Smooth muscle cell (in vitro differentiated cells): ENCODE measurements around the gene ETFRF1. TPM values are rescaled to one million over a fixed set of nuclear protein-coding genes. Genes with fewer than 3 reads are reported as not detected.

Experiments
- DNase-seq: peaks from one replicate; lab custom pipeline; 2025; ENCODE audit not compliant: unreplicated experiment; lab: John Stamatoyannopoulos, UW
- H2AFZ ChIP-seq: fragments of 200-600 bp; sonication (generic); 2 replicates; pipeline ENCODE4 v1.6.0; 2016; ENCODE audit warnings: antibody characterized with exemption, low read depth, mild to moderate bottlenecking
- H3F3A ChIP-seq: fragments of 200-600 bp; sonication (generic); 2 replicates; pipeline ENCODE4 v1.6.0; 2017; ENCODE audit warnings: antibody characterized with exemption, low read depth
- H3K27ac ChIP-seq: fragments of 200-600 bp; sonication (generic); 2 replicates; pipeline ENCODE4 v1.5.1; 2016; ENCODE audit warnings: low read depth, mild to moderate bottlenecking
- H3K27me3 ChIP-seq: fragments of 200-600 bp; sonication (generic); 2 replicates; pipeline ENCODE4 v1.6.1; 2016; ENCODE audit warnings: low read depth, mild to moderate bottlenecking
- H3K36me3 ChIP-seq: fragments of 200-600 bp; sonication (generic); 2 replicates; pipeline ENCODE4 v1.5.1; 2016; ENCODE audit warnings: low read depth
- H3K4me1 ChIP-seq: fragments of 200-600 bp; sonication (generic); 2 replicates; pipeline ENCODE4 v1.5.1; 2016; ENCODE audit warnings: low read depth
- H3K4me2 ChIP-seq: fragments of 200-600 bp; sonication (generic); 2 replicates; pipeline ENCODE4 v1.6.0; 2016; ENCODE audit warnings: mild to moderate bottlenecking
- H3K4me3 ChIP-seq: fragments of 200-600 bp; sonication (generic); 2 replicates; pipeline ENCODE4 v1.5.1; 2016; ENCODE audit warnings: mild to moderate bottlenecking
- H3K79me2 ChIP-seq: fragments of 200-600 bp; sonication (generic); 2 replicates; pipeline ENCODE4 v1.6.0; 2016; ENCODE audit warnings: low read depth, mild to moderate bottlenecking
- H3K9ac ChIP-seq: fragments of 200-600 bp; sonication (generic); 2 replicates; pipeline ENCODE4 v1.6.0; 2016; ENCODE audit warnings: low read depth
- H3K9me3 ChIP-seq: fragments of 200-600 bp; sonication (generic); replicated peaks from 2 replicates; pipeline ENCODE4 v1.5.1; 2016; ENCODE audit warnings: low read depth
- H4K20me1 ChIP-seq: fragments of 200-600 bp; sonication (generic); 2 replicates; pipeline ENCODE4 v1.6.0; 2016; ENCODE audit warnings: low read depth
- WGBS: methylation state at CpG from one replicate; pipeline ENCODE4 v1.1.7; 2016; ENCODE audit warnings: low lambda C conversion rate; 5-methylcytosine and 5-hydroxymethylcytosine counted together
- polyA plus RNA-seq: library from polyadenylated mRNA; unstranded; fragments of >200 nt; fragmentation: Nextera tagmentation; extraction: Ambion mirVana; gene quantifications from 2 replicates; pipeline ENCODE4 v1.2.1, GENCODE V29; 2016
- total RNA-seq: library from RNA; depleted of rRNA; stranded (reverse); fragments of >200 nt; gene quantifications from 2 replicates; pipeline ENCODE4 v1.2.3, GENCODE V29; 2014
- TF ChIP-seq, protein P1 (sequence below): fragments of 200-600 bp; sonication (generic); IDR thresholded peaks from 2 replicates; pipeline ENCODE4 v1.5.1; 2017; ENCODE audit warnings: borderline replicate concordance, mild to moderate bottlenecking, antibody characterized with exemption; ENCODE audit not compliant: insufficient read depth, poor library complexity, severe bottlenecking

ETFRF1 gene
- total and polyA plus RNA-seq, 2 experiments from 2014 or later, result 11.2 to 20.4 TPM

DNA sequence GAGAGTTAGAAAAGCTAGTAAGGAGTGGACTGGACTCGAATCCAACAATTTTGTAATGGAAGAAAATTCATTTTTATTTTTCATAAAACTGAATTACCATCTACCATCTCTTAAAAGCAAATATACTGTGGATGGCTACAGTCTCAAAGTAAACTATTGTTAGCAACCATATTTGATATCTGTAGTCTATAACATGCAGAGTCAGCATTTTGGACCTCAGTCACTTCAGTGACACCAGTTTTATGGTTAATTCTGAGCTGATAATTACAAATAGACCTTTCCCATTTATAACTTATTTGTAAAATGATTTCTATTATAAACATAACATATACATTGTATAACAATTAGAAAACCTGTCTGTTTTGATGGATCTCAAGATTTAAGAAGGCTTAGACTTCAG lies 53.7 kb downstream of the ETFRF1 start:
- H3K4me2 ChIP-seq, result no peak overlapping the region
- H3K4me3 ChIP-seq, result peak overlapping the region; percentile 89
- H3K27me3 ChIP-seq, result no peaks in the 10 kb centered on the region
- peaks cover 11% of the 10 kb centered on the region for H3K36me3 ChIP-seq
- no peak overlapping the region for H3K9ac ChIP-seq
- peaks cover 57% of the 10 kb centered on the region for H4K20me1 ChIP-seq
- no peak overlapping the region for H2AFZ ChIP-seq
- peaks cover 6% of the 10 kb centered on the region for H3K4me1 ChIP-seq
- no peak overlapping the region for H3K27ac ChIP-seq
- DNase-seq, result no peak
- H3K9me3 ChIP-seq, result no peaks in the 10 kb centered on the region
- H3F3A ChIP-seq, result peaks cover 12% of the 10 kb centered on the region
- 100% methylated on average over 1 of the region's 1 CpG for WGBS
- H3K79me2 ChIP-seq, result peaks cover 63% of the 10 kb centered on the region
- TF ChIP-seq, protein P1, sequence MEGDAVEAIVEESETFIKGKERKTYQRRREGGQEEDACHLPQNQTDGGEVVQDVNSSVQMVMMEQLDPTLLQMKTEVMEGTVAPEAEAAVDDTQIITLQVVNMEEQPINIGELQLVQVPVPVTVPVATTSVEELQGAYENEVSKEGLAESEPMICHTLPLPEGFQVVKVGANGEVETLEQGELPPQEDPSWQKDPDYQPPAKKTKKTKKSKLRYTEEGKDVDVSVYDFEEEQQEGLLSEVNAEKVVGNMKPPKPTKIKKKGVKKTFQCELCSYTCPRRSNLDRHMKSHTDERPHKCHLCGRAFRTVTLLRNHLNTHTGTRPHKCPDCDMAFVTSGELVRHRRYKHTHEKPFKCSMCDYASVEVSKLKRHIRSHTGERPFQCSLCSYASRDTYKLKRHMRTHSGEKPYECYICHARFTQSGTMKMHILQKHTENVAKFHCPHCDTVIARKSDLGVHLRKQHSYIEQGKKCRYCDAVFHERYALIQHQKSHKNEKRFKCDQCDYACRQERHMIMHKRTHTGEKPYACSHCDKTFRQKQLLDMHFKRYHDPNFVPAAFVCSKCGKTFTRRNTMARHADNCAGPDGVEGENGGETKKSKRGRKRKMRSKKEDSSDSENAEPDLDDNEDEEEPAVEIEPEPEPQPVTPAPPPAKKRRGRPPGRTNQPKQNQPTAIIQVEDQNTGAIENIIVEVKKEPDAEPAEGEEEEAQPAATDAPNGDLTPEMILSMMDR, result no peak

GRCh38 chr12:25249931-25250738 lies 55.1 kb downstream of the ETFRF1 start:
- H3K36me3 ChIP-seq, result no peaks in the 10 kb centered on the region
- peak overlapping the region; percentile 93 for H3K4me2 ChIP-seq
- TF ChIP-seq, protein P1, result no peak
- H3K9me3 ChIP-seq, result no peaks in the 10 kb centered on the region
- peak; percentile 29 for DNase-seq
- peak overlapping the region; percentile 71 for H3K27ac ChIP-seq
- H3K4me3 ChIP-seq, result peak overlapping the region; percentile 89
- WGBS, result 2% methylated on average over 10 of the region's 56 CpGs
- no peaks in the 10 kb centered on the region for H3K27me3 ChIP-seq
- H3F3A ChIP-seq, result peaks cover 24% of the 10 kb centered on the region
- H3K9ac ChIP-seq, result peak overlapping the region; percentile 87
- peaks cover 52% of the 10 kb centered on the region for H3K79me2 ChIP-seq
- peaks cover 6% of the 10 kb centered on the region for H3K4me1 ChIP-seq
- peak overlapping the region; percentile 67 for H2AFZ ChIP-seq
- H4K20me1 ChIP-seq, result peaks cover 43% of the 10 kb centered on the region

DNA sequence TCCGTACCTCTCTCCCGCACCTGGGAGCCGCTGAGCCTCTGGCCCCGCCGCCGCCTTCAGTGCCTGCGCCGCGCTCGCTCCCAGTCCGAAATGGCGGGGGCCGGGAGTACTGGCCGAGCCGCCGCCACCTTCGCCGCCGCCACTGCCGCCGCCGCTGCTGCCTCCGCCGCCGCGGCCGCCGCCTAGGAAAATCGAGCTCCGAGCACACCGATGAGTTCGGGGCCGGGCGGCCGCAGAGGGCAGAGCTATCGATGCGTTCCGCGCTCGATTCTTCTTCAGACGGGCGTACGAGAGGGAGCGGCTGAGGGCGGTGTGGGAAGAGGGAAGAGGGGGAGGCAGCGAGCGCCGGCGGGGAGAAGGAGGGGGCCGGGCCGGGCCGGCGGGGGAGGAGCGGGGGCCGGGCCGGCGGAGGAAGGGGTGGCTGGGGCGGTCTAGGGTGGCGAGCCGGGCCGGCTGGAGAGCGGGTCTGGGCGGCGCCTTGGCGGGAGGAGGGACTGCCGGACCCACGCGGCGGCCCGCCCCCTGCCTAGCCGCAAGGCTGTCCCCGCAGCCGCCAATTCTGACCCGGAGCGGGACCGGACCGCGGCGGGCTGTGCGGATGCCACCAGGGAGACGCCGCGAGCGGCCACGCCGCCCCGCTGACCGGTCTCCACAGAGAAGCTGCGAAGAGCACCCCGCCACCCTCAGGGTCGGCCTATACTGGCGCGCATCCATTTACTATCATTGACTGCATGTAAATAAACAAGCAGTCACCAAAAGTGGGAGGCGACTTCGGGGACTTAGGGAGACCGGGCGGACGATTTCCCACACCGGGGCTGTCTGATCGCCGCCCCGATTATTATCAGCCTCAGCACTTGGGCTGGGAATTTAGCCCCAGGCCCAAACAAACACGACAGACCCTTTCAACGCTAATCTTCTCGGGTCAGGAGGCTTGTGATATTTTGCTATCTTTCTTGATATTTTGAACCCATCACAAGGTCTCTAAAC lies 56.0 kb downstream of the ETFRF1 start, which contains the start of gene KRAS:
Gene KRAS (minus strand): TSS at position 186 of the 987 bp plus-strand sequence.
- Histone ChIP-seq H3K9ac (peak within 1 kb of the TSS; percentile 87), H3K36me3 (no peaks in the 10 kb centered on the region), H3K27me3 (no peaks in the 10 kb centered on the region), H3K4me2 (peak within 1 kb of the TSS; percentile 93), H3F3A (peaks cover 24% of the 10 kb centered on the region), H3K4me1 (peaks cover 6% of the 10 kb centered on the region), H3K27ac (peak within 1 kb of the TSS; percentile 71), H2AFZ (peak within 1 kb of the TSS; percentile 67), H3K4me3 (peak within 1 kb of the TSS; percentile 89), H4K20me1 (peaks cover 34% of the 10 kb centered on the region), H3K9me3 (no peaks in the 10 kb centered on the region), H3K79me2 (peaks cover 43% of the 10 kb centered on the region)
- 2% methylated on average over 78 of the region's 105 CpGs for WGBS
- peak; percentile 85 for DNase-seq
- TF ChIP-seq, protein P1, result no peak
